HG03060 (cell line): Measurements from ENCODE around the gene EPHA8.

ENCODE experiments used
- ATAC-seq: cut with Tn5 transposase; IDR thresholded peaks from one replicate; pipeline ENCODE4 v1.9.1; 2021; ENCODE audit warnings: low read depth, moderate number of reproducible peaks; ENCODE audit not compliant: unreplicated experiment

The EPHA8 gene

DNA sequence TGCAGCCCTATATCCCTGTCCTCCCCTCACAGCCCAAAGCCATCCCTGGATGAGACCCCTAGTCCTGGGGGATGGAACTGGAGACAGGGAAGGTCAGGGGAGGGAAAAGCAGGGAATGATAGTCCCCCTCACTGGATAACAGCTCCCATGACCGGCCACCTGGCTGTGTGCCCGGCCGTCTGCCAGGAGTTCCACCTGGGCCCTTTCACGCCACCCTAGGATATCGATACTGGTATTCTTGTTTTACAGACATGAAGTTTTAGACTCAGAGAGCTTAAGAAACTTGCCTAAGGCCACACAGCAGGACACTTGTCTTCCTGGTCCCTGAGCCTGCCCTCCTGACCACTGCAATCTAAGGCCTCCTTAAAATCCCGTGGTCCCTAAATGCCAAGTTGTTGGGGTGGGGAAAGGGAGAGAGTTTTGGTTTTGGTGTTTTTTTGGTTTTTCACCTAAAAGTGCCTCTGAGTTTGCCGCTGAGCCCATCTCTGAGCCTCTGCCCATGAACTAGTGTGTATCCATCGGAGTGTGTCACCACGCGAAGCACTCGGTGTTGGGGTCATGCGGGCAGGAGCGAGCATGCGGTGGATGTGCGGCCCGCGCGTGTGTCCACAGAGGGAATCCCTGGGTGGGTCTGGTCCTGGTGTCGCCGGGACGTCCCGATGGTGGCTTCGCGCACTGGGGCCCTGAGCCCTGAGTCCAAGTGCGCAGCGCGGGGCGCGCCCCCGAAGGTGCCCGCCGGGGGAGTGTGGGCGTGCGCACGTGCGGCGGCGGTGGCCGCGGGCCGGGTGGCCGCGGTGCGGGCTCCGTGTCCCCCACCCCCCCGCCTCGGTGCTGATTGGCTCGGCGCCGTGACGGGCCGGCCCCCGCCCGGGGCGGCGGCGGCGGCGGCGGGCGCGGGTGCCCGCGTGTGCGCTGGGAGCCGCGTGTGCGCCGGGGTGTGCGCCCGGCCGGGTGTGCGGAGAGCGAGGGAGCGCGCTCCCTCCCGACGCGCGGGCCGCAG is at the start of gene EPHA8:
TSS of gene EPHA8 (plus strand) at position 906 of the 1,000 bp plus-strand sequence. CDS start 147 bp downstream, outside the sequence.
- no peak for ATAC-seq

DNA sequence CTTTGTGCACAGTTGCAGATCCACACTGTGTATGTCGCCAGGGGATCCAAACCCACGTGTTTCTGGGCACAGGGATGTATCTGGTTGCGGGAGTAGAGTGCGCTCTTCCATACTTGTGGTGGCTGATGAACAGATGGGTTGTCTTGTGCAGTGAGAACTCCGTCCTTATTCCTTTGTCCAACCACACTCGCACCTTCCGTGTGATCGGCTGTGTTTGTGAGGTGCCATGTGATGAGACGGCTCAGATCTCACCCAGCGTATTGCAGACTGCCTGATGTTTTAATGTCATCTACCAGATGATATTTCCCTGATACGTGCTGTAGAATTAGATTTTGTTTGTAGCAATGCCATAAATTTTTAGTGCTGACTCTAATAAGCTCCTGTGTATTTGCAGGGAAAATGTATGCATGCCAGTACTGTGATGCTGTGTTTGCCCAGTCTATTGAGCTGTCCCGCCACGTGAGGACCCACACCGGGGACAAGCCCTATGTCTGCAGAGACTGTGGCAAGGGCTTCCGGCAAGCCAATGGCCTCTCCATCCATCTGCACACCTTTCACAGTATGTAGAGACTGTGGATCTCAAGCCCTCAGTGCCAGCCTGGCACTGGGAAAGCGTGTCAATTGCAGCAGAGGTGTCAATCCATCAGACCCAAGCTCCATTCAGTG is 46.2 kb upstream of the EPHA8 start:
- ATAC-seq: no peak

- no peak for ATAC-seq
Measured at GRCh38 chr1:22517956-22518355, 45.3 kb upstream of the EPHA8 start.

- no peak for ATAC-seq
Measured at GRCh38 chr1:22518379-22518778, 44.9 kb upstream of the EPHA8 start.

- no peak for ATAC-seq
Measured at GRCh38 chr1:22520871-22521270, 42.4 kb upstream of the EPHA8 start.

DNA sequence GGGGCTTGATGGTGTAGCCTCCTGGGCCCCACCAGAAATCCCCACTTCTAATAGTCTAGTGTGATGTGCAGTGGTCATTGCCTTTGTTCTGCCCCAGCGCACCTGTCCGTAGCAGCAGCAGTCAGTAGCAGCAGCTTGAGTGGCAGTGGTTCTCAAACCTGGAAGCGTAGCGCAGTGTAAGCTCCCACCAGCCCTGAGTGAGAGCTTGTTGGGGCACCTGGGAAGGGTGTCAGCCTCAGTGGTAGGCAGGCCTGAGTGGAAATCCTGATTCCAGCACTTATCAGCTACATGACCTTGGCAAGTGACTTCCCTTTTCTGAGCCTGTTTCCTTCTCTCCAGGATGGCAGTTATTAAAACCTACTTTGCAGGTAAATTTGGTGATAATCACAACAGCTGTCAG is 41.6 kb upstream of the EPHA8 start:
- ATAC-seq: no peak

GRCh38 chr1:22522221-22522743 is 41.0 kb upstream of the EPHA8 start:
- no peak for ATAC-seq

GRCh38 chr1:22524481-22524880 is 38.8 kb upstream of the EPHA8 start:
- no peak for ATAC-seq

- no peak for ATAC-seq
Measured at GRCh38 chr1:22525211-22525610, 38.1 kb upstream of the EPHA8 start.

- ATAC-seq: no peak
Measured at GRCh38 chr1:22525646-22526045, 37.6 kb upstream of the EPHA8 start.

GRCh38 chr1:22526098-22526497 is 37.2 kb upstream of the EPHA8 start:
- ATAC-seq: no peak

DNA sequence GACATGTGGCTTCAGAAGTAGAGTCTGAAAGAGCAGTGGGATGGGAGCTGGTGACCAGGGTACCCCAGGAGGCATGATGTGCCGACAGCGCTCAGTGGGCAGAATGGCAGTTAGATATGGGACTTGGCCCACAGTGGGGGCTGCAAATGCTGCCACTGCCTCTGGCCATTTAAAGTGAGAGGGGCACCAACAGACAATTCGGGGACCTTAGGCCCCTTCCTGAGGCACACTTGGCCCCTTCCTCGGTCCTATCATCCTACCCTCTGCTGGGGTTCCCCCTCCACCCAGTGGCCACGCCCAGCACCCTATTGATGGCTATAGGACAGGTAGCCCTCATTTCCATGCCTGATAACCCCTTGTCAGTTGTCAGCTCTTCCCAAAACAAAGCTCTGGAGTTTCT is 36.6 kb upstream of the EPHA8 start:
- ATAC-seq: no peak

- no peak for ATAC-seq
Measured at GRCh38 chr1:22527122-22527521, 36.2 kb upstream of the EPHA8 start.

DNA sequence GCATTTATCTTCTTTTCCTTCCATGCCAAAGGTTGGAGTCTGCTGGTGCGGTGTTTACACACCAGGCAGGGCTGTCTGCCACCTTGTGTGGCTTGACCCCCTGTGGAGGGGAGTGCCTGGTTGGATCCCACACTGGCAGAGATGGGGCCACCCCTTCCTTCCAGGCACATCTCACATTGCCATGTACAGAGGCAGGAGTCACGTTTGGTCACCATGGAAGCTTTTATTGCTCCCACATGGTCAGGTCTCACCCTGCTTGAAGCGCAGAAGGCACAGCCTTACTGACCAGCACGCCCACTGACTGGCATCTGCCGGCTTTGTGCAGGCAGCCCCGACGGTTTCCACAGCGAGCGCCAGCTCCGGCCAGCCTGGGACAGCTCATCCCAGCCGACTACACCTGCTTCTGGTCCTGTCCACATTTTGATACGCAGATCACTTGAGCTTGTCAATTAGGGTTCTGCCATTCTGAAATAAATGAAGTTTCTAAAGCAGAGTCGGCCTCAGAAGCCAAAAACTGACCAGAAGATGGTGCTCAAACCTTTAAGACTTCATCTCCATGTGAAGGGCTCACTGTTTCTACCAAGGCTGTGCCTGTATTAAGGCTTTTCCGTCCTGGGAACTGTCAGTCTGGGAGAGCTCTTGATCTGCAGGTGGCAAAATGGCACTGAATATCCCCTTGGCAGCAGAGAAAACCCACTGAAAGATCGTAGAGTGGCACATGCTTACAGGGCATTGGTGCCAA is 35.6 kb upstream of the EPHA8 start:
- no peak for ATAC-seq

DNA sequence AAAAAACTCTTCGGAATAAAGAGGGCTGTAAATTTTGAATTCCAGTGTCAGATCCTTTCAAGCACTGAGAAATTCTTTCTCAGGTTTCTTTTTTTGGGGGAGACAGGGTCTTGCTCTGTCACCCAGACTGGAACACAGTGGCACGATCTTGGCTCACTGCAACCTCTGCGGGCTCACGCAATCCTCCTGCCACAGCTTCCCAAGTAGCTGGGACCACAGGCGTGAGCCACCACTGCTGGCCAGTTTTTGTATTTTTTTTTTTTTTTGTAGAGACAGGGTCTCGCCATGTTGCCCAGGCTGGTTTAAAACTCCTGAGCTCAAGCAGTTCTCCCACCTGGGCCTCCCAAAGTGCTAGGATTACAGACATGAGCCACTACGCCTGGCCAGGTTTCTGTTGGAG is 34.8 kb upstream of the EPHA8 start:
- no peak for ATAC-seq

GRCh38 chr1:22529901-22530621 is 33.2 kb upstream of the EPHA8 start:
- no peak for ATAC-seq

- no peak for ATAC-seq
Measured at GRCh38 chr1:22530715-22531114, 32.6 kb upstream of the EPHA8 start.

- ATAC-seq: no peak
Measured at GRCh38 chr1:22531251-22531650, 32.0 kb upstream of the EPHA8 start.

DNA sequence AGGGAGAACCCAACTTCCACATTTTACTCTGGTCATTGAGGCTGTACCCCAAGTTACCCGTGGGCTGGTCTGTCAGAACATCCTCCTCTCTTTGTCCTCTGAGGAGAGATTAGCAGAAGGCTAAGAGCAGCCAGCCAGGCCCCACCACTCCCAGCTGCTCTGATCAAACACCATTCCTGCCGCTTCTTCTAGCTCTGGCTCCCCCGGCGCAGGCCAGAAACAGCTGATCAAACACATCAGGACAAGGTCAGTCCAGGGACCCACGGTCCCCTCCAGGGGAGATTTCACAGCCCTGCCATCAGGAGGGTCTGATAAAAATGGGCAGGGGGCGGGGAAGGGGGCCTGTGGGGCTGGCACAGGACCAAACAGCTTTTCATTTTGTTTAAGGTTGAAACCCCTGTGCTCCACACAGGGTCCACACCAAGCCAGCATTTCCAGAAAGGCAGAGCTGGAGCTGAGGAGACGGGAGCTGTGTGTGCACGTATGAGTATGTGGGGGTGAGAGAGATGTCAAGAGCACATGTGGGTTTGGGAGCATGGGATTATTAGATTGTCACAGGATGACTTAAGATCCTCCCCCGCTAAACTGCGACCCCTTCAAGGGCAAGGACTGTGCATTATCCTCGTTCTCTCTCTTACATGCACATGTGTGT is 29.9 kb upstream of the EPHA8 start:
- no peak for ATAC-seq

- no peak for ATAC-seq
Measured at GRCh38 chr1:22534951-22535350, 28.3 kb upstream of the EPHA8 start.
